ENCODE measurements around the gene ADAMTS17.

The ADAMTS17 gene

DNA sequence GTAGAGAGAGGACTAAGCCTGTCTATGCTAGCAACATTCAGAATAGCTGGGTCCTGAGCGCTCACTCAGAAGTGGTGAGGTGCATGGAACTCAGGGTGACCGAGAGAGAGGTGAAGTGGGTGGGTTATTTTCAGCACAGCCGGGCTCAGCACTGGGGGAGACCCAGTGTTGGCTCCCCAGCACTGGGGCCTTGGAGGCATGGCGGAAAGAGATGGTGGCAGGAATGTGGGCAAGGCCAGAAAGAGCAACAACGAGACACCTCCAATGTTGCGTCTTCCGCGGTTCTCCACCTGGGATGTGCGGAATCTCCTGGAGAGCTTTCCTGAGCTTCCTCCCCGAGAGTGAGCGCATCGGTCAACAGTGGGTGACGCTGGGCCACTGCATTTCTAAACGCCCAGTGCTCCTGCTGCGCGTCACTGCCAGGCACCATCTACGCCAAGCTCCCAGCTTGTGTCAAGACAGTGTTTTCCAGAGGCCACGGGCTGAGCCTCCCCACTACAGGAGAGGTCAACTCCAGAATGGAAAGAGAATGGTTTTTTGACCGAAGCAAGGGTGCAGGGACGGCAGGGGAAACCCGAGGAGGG, 148.4 kb downstream of the ADAMTS17 start:
- DNase-seq: no peak

DNA sequence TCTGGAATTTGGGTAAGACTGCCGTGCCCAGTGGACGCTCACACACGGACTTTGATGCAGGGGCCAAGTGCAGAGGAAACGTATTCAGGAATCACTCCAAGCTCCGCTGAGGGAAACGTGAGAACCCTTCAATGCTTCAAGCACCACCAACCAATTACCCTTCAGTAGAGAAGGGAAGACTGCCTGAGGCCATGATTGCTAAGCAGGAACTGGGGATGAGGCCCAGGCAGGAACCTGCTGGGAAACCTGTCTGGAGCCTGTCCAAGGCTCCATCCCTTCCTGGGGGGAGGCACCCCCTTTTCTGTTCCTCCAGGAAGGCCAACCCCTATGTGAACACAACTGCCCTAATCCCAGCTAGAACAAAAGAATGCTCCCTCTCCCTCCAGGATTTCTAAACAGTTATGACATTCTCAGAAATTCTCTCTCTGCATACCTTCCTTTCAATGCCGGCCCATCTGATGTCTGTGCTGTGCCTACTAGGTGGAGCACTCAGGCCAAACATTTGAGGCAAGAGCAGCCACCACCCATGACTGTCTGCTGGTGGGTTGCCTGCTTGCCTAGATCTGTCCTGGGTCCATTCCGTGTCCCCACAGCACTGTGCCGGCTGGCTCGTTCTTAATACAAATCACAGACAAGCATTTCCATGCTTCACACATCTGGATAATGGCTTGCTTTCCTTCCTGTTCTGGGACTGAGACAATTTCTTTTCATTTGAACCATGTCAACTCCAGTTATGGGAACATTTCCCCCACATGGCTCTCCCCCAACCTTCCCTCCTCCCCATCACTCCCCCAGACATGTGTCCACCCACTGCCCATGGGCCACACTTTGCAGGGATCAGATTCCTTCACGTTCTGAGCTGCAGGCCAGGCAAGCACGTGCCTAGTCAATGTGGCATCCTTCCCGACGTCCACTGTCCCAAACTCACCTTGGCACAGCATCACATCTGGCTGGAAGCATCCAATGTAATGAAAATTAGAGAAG, 149.4 kb downstream of the ADAMTS17 start:
- no peak for DNase-seq

DNA sequence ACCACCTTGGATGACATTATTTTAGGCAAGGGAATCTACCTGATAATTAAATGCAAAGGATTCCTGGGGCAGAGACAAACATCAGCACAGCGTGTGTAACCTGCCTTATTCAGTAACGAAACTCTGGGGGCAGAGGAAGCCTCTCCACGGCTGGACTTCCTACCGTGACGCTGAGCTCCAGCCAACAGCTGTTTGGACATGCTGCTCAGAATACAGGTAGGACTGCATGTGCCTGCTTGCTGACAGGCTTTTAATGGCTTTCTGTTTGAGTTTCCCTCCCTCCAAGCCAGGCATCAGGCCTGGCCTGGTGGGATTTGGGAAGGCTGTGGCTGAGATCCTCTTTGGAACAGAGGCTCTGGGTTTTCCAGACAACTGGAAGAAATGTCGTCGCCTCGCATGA, 150.6 kb downstream of the ADAMTS17 start:
- DNase-seq: no peak

DNA sequence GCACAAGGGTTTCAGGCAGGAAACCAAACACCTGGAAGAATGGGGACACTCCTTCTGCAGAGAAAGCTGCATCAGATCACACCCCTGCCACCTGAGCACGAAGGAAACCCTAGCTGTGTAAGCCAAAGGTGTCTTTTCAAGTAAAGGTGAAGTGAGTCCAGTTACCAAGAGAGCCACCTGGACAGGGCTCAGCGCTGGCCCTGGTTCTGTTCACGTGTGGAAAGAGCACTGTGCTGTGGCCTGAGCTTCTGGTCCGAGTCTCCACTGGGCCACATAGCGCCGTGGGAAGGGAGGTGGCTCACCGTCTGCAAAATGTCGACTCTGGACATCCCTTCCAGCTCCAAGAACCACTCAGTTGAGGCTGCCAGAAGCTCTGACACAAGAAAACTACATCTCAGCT, 151.1 kb downstream of the ADAMTS17 start:
- no peak for DNase-seq

DNA sequence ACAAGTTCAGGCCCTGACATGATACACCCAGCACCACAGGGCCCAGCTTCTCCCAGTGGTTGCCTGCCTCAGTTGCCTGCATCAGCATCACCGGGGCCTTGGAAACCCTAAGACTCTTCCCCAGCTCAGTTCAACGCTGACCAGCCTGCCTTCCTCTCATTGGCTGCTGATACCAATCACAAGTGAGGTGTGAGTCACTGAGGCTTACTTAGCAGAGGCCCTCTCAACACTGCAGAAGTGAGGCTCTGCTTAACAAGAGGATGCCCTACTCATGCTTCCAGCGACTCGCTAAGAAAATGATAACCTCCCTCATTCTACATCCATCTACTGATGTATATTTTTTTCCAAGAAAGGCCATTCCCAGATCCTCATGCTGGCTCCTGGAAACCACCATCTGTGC, 151.9 kb downstream of the ADAMTS17 start:
- DNase-seq: no peak

DNA sequence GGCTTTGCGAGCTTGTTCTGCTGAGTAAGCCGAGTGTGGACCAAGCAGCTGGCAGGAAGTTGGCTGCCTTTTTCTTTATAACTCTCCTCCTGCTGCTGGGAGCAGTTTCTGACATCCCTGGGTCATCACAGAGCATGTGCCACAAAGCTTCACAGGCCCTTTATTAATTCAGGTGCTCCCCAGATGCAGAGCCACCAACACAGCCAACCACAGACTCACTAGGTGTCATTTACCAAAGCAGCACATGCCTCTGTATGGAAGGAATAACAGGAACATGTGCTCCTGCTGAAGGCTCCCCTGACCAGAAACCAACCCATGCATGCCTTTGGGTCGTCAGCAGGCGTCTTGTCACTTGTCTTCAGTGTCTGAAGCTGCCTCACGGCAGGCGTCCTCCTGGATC, 152.5 kb downstream of the ADAMTS17 start:
- no peak for DNase-seq

DNA sequence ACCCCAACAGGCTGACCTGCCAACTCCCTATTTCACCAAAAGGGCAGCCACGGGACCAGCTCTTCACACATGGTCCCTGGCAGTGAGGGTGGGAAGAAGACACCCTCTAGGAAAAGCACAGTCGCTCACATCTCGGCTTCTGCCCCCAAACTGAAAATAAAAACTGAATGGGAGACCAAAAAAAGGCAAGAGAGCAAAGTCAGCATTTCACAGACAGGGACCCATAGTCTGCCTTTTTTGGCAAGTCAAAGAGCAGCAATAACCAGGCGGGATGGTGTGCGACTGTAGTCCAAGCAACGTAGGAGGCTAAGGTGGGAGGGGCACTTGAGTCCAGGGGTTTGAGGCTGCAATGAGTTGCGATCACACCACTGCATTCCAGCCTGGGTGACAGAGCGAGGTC, 154.1 kb downstream of the ADAMTS17 start:
- no peak for DNase-seq

DNA sequence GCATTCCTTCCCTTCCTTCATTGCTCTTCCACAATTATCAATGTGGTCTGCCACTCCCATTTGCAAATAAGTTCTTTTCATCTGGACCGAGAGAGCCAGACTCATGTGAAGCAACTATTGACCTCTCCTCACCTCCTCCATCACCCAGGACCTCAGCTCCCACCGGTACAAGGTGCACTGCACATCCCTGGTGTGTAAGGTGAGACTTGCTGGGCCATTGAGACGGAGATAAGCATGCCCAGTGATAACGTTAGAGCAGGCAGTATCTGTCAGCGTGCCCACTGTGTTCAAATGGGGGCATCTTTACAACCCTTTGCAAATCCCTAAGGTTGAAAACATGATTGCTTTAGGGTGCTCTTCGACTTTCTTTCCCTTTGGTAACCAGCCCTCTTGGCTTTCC, 154.8 kb downstream of the ADAMTS17 start:
- DNase-seq: no peak

DNA sequence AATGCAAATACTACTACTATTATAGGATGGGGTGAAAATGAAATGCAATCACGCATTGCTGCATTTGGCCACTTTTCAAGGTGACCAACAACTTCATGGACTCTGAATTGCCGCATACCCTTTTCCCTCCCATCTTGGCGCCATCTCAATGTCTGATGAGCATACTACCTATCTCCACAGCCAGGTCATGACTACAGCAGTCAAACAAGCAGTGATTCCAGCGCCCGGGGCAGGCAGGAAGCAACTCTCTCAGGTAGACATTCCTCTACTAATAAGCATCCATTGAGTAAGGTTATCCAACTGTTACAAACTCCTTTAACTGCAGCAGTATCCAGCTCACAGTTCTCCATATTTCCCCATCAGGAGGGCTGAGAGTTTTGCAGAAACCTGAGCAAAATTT, 155.4 kb downstream of the ADAMTS17 start:
- DNase-seq: no peak

DNA sequence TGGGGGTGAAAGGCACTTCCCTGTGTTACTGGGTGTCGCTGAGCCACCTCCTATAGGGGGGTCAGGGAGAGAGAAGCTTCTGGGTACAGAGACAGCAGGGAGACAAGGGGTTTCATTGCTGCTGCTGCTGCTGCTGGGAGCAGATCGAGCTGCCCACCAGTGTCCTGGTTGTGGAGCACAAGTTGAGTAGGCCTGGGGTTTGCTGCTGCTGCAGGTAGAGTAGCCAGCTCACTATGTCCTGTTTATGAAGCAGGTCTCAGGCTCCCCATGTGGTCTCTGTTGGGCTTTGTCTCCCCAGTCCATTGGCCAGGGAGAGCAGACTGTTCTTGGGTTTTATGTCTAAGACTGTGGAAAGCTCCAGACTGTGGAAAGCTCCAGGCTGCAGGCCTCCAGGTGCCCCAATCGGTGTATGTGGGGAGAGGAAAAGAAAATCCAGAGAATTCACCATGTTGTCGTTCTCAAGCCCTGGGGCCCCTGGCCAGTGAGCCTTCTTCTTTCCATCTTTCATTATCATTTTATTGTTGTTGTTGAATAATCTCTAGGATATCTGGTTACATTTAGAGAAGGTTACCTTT, 157.8 kb downstream of the ADAMTS17 start:
- no peak for DNase-seq

DNA sequence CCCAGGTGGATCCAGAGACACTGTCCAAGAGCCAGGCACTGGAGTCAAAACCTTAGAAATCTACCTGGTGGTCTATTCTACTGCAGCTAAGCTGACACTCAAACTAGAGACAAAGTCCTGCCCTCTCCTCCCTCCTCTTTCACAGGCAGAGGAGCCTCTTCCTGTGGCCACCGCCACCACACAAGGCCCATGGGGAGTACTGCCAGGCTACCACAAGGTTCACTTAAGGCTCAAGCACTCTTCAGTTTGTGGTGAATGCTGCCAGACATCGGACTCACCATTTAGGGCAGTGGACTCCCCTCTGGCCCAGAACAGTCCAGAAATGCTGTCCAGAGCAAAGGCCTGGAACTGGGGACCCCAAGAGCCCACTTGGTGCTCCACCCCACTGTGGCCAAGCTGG, 160.9 kb downstream of the ADAMTS17 start:
- no peak for DNase-seq

DNA sequence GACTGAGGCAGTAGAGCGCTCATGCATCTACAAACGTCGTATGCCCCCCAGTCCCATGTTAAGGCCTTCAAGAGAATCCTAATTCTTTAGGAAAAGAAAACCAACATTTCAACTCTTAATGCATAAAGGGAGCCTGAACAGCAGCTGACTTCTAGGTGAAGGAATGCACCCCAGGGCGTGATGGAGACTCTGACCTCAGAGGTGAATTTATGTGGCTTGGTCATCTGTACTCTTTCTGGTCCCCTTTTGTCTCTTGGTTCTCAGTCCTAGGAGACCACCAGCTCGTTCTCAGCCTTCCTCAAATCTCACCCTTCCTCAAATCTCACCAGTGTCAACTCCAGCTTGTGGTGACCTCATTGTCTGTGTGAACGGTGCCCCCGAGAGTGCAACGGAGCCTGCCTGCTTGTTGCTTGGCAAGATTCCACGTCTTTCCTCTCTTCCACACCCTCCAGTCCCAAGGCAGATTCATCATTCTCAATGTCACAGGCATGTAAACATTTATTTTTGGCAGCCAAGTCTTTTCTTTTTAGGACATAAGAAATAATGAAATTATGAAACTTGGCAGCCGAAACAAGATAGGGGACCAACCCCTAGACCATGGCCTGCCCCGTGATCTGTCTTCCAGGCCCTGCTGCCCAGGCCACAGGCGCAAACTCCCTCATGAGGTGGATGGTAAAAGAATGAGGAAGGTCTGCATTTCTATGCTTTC, 166.2 kb downstream of the ADAMTS17 start:
- no peak for DNase-seq

DNA sequence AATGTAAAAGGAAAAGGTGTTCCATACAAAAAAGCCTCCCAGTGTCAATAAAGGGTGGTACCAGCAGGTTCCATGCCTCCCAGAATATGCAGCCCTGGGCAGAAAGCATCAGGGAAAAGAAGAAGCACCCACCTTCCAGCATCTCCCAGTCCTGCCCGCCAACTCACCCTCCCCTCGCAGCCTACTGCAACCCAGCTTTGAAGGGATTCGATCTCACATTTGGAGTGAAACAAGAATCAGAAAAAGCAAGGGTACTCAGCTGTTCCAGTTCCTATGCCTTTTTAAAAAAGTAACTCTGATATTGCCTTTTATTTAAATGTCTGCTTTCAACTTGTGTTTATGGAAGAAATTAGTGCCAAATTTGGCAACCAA, 166.9 kb downstream of the ADAMTS17 start:
- no peak for DNase-seq

DNA sequence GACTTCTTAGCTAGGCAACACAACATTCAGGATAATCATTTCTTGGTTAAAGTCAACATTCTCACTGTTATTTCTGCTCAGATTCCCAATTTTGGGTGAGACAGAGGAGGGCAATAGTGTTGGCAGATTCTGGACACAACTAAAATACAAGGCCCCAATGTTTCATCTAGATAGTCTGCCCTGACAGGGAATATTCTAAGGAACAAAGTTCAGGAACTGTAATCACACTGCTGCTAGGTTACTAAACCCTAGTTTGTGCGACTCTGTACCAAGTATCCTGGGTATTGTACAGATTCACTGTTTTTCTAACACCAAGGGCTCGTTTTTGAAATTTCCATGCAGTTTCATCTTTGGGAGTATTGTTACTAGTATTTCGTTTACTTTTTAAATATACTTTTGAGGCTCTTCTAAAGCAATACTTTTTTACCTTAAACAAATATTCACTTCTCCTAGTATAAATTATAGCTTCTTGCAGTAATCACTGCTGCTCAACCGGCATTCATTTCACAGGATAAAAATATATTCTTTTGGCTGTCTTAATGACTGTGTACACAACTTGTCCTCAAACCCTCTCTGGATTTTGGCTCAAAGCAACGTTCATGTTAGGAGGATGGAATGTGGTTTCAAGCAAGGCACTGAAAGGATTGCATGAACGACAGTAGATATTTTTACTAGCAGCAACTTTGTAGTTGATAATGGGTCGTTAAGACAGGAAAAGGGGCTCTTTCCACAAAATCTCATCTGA, 167.4 kb downstream of the ADAMTS17 start:
- no peak for DNase-seq

DNA sequence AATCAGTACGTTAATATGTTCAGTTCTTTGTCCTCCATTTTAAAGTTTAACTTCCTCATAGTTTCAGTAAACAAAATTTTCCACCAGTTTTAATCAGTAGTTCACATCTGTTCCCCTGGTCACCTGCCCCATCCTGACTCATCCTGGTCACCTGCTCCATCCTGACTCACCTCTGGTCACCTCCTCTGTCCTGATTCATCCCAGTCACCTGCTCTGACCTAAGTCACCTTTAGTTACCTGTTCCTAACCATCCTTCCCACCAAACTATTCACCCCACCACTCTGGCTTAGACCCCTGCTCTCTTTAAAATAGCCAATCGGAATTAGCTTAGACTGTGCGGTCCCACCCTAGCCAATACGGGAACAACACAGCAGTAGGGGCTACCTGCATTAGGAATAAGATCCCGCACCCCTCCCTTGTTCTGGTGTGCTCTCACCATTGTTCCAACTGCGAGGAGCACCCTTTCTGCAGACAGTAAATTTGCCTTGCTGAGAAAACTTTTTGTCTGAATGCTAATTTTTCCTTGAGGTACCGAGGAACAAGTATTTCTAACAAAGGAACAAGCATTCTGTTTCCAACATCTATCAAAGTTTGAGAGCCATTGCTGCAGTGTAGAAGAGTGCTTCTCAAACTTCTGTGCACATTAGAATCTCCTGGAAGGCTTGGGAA, 169.3 kb downstream of the ADAMTS17 start:
- DNase-seq: no peak

DNA sequence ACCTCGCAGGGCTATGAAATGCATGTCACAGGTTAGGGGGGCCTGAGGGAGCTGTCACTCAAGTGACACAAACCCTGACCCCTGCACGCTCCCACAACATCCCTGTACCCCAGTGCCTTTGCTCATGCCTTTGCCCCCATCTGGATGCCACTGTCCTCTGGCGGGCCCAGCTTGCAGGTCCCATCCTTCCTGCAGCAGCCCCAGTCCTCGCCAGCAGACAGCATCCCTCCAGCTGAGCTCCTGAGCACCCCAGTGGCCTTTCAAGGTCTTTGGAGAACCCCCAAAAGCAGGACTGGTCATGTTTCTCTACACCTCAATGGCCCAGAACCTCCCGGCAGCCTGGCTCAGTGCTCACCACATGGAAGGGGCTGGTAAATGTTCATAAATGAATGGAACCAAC, 170.4 kb downstream of the ADAMTS17 start:
- no peak for DNase-seq

DNA sequence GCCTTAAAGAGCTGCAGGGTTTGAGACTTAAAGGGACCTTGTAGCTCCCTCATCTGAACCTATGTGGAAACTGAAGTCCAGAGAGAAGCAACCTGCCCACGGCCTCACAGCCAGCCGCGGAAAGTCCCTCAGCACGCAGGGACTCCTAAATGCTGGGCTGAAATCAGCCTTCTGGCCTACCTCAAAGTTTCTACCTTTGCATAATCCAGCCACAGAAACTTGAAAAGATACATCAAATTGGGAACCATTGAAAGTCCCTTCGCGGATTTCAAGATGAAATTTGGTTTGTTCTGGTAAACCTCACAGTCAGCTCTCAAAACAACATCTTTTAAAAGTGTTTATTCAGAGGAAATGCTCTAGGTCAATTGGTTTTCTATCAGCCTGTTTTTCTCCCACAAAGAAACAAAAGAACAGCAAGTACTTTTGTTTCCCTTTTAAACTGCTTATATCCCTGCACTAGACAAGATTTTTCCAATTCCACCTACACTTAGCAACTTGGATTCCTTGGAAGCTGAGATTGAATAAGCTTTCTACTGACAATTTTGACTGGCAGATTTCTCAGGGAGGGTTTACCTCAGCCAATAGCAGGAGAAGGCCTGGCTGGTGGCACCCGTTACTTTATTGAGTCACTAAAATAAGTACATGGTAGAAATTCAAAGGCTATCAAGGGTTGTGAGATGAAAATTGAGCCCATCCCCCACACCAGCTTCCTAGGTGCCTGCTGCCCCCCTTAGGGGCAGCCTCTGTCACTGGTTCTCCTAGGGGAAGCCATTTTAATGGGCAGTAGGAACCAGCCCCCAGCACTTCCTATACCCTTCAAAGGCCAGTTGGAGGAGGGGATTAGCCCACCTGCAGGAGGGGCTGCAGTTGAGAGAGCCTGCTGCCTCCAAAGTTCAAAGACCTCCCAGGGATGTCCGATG, 171.2 kb downstream of the ADAMTS17 start:
- no peak for DNase-seq

DNA sequence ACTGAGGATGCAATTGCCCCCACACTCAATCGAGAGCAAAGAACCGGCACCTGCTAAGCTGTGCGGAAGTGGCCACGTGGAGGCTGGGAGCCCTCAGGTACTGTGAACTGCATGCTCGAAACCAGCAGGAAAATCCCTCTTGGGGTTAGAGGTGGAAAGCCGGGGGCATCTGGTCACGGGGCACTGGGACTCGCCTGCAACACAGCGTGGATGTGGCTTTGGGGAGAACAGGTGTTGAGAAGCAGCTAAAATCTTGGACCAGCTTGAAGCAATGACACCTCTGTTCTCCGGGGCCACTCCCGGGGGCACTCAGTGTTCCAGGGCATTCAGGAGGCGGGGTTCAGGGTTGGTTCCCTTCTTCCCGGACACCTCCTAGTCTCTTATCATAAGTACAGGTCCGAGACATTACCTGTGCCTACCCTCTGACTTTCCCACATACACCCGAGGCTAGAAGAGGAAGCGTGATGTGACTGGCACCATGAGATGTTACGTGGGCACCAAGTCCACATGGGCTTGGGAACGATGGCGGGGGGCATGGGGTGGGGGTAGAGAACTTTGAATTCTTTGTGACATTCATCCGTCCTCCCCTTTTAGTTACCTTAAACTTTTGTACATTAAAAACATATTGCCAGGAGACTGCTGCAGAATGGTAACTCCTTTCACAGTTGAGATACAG, 172.0 kb downstream of the ADAMTS17 start:
- DNase-seq: no peak

DNA sequence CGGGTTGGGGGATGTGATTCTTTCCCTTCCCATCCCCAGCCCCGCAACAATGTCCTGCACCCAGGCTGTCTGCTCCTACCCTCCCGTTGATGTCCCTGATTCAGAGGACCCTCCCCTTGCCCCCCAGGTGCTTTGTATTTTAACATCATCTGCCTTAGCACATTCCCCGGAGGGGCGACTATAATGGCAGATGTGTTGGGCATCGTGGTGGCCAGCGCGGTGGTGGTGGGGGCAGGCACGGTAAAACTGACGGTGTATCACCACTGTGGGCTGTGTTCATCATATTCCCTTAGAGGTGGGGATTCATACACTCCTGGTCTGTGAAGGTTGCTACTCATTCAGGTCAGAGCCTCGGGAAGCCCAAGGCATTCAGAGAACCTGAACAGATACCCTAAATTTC, 173.0 kb downstream of the ADAMTS17 start:
- DNase-seq: no peak

DNA sequence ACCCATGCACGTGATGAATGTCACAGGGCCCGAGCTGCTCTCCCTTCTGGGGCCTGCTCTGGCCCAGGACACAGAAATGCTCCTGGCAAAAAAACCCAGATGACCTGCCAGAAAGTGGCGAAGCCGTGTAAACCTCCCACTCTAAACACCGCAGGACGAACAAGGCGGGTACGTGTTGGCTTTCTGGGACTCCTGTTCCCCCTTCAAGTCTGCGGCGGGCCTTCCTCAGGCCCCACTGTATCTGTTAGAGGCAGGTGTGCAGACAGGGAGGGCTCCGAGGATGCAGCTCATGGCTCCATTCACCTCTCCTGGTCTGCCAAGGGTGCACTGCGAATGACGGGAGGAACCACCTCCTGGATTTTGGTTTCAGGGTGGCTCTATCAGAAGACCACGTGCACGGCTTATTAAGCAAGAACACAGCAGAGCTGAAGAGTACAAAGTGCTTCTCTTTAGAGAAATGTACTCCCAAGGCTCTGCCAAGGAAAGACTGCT, 173.8 kb downstream of the ADAMTS17 start:
- DNase-seq: no peak

Measured in activated gamma-delta T cell (primary cell).